ENCODE results near the gene POLR1A. TPM values are rescaled to one million over a fixed set of nuclear protein-coding genes. Genes with fewer than 3 reads are reported as not detected.

POLR1A gene
- total and polyA plus RNA-seq, 2 of the 13 experiments (the other 11 are each of a cell fraction or from before 2014, with no cell fraction given), result 7.2 to 39.9 TPM

GRCh38 chr2:86105252-86105968 lies at the start of gene POLR1A (continued):
- TF ChIP-seq ZNF414 (CRISPR knock-in tag; IDR thresholded peaks at IDR 0.05), result no peak
- no peak; the same call in 1 of the 2 replicates for TF ChIP-seq ZNF737 (CRISPR knock-in tag; IDR thresholded peaks at IDR 0.05; ENCODE audit: borderline replicate concordance)
- no peak for TF ChIP-seq KMT2B (CRISPR knock-in tag; IDR thresholded peaks at IDR 0.05)
- no peak for TF ChIP-seq ZNF34 (CRISPR knock-in tag; IDR thresholded peaks at IDR 0.05; ENCODE audit: borderline replicate concordance)
- no peak for TF ChIP-seq RFX5 (IDR thresholded peaks at IDR 0.05; ENCODE audit: low read depth, low read length)
- TF ChIP-seq PHF20 (CRISPR knock-in tag; IDR thresholded peaks at IDR 0.05), result 0 out of 2 replicates have a peak, but pooled peaks have one; percentile 29
- no peak for TF ChIP-seq MED8 (CRISPR knock-in tag; IDR thresholded peaks at IDR 0.05; ENCODE audit: insufficient replicate concordance)
- TF ChIP-seq ZNF547 (CRISPR knock-in tag; IDR thresholded peaks at IDR 0.05), result no peak; the same call in none of the 2 replicates
- no peak for TF ChIP-seq ZFYVE20 (CRISPR knock-in tag; IDR thresholded peaks at IDR 0.05; ENCODE audit: borderline replicate concordance, low read depth)
- peak; percentile 36; the same call in 1 of the 2 replicates for TF ChIP-seq ZNF263 (CRISPR knock-in tag; IDR thresholded peaks at IDR 0.05)
- TF ChIP-seq EHMT2 (IDR thresholded peaks at IDR 0.05; ENCODE audit: borderline replicate concordance, low read depth, low read length), result peak; percentile 64; the same call in 1 of the 2 replicates
- TF ChIP-seq GATA4 (IDR thresholded peaks at IDR 0.05; ENCODE audit: borderline replicate concordance, low read depth), result no peak
- no peak for TF ChIP-seq KAT8 (CRISPR knock-in tag; IDR thresholded peaks at IDR 0.05)
- no peak for TF ChIP-seq ZNF18 (CRISPR knock-in tag; IDR thresholded peaks at IDR 0.05; ENCODE audit: insufficient replicate concordance)
- peak; percentile 23; the same call in 1 of the 2 replicates for TF ChIP-seq ARID3A (IDR thresholded peaks at IDR 0.05; ENCODE audit: low read depth, low read length)
- TF ChIP-seq ZNF790 (CRISPR knock-in tag; IDR thresholded peaks at IDR 0.05; ENCODE audit: borderline replicate concordance), result no peak
- TF ChIP-seq PRMT3 (CRISPR knock-in tag; IDR thresholded peaks at IDR 0.05; ENCODE audit: borderline replicate concordance, low read depth), result no peak
- TF ChIP-seq DBP (CRISPR knock-in tag; IDR thresholded peaks at IDR 0.05; ENCODE audit: not compliant biosample characterization), result no peak
- TF ChIP-seq ZNF670 (CRISPR knock-in tag; IDR thresholded peaks at IDR 0.05; ENCODE audit: borderline replicate concordance), result no peak
- no peak for TF ChIP-seq DDIT3 (CRISPR knock-in tag; IDR thresholded peaks at IDR 0.05)
- no peak for TF ChIP-seq ZBTB39 (CRISPR knock-in tag; IDR thresholded peaks at IDR 0.05)
- TF ChIP-seq U2AF1 (optimal IDR thresholded peaks at IDR 0.05; ENCODE audit: low read depth, low read length), result no peak
